IPS-18a (cell line): ENCODE results near the gene DNM1.

ENCODE experiments used
- H3K27ac ChIP-seq: one replicate; pipeline ENCODE4 v1.5.1; 2013; ENCODE audit warnings: low read length
- H3K27me3 ChIP-seq: one replicate; pipeline ENCODE4 v1.6.1; 2013; ENCODE audit warnings: mild to moderate bottlenecking, low read length; ENCODE audit not compliant: control insufficient read depth, insufficient read depth
- H3K36me3 ChIP-seq: one replicate; pipeline ENCODE4 v1.6.1; 2013; ENCODE audit warnings: low read depth, low read length; ENCODE audit not compliant: control insufficient read depth
- H3K4me1 ChIP-seq: one replicate; pipeline ENCODE4 v1.6.1; 2013; ENCODE audit warnings: low read depth, low read length; ENCODE audit not compliant: control insufficient read depth
- H3K4me3 ChIP-seq: one replicate; pipeline ENCODE4 v1.5.1; 2013; ENCODE audit warnings: low read length
- H3K9ac ChIP-seq: one replicate; pipeline ENCODE4 v1.6.1; 2013; ENCODE audit warnings: mild to moderate bottlenecking, low read length, moderate library complexity
- H3K9me3 ChIP-seq: one replicate; pipeline ENCODE4 v1.6.1; 2013; ENCODE audit warnings: low read depth, low read length; ENCODE audit not compliant: control insufficient read depth

DNM1 gene

DNA sequence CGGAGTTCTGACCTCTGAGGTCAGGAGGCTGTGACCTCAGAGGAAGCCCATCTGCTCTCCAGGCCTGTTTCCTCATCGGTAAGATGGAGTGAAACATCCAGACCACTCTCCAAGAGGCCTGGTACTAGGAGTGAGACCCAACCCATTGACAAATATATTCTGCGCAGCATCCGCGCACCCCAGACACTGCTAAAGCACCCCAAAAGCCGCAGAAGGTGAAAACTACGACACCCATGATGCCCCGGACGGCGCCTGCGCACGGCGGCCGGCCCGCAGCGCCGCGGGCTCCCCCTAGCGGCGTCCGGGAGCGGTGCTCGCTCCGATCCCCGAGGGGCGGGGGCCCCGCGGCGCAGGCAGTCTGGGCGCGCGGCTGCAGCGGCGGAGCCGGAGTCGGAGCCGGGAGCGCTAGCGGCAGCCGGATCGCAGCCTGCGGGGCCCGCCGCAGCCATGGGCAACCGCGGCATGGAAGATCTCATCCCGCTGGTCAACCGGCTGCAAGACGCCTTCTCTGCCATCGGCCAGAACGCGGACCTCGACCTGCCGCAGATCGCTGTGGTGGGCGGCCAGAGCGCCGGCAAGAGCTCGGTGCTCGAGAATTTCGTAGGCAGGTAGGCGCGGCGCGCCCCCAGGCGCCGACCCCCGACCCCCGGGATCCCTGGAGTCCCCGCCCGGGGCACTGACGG is at the start of gene DNM1:
DNM1 (plus strand) TSS at position 356 of the 683 bp plus-strand sequence; CDS start at position 448, 92 bp downstream.
- H3K4me3 ChIP-seq, result peak within 1 kb of the TSS; percentile 85
- no peaks in the 10 kb centered on the region for H3K27me3 ChIP-seq
- H3K9me3 ChIP-seq, result no peaks in the 10 kb centered on the region
- no peaks in the 10 kb centered on the region for H3K36me3 ChIP-seq
- peaks cover 14% of the 10 kb centered on the region for H3K4me1 ChIP-seq
- H3K27ac ChIP-seq, result no peak within 1 kb of the TSS
- H3K9ac ChIP-seq, result peak within 1 kb of the TSS; percentile 72

DNA sequence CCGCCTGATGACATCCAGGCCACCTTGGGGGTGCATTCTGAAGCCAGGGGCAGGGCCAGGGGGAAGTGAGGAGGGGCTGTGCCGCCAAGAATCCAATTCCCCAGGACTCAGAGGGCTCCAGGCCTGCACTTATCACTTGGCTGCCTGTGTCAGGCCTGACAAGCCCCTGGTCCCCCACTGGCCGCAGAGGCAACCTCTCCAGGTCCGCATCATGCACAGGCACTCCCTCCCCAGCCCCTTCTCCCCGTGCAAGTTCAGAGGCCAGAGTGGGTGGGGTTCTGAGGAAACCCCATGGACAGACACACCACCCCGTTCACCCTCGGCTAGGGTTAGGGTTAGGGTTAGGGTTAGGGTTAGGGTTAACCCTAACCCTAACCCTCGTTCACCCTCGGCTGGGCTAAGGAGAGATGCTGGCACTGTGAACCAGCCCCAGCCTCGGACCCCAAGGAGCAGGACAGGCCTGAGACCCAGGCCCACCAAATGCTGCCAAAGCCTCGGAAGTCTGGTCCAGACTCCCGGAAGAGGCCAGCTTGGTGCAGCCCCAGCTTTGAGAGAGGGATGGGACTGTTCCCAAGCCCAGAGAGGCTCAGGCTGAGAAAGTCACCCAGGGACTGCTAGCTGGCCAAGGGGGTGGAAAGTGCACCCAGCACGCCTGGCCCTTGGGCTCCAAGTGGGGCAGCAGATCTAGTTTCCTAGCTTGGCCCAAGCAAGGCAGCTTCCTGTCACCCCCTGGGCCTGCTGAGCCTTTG is 49.1 kb upstream of the DNM1 start:
- no peaks in the 10 kb centered on the region for H3K36me3 ChIP-seq
- H3K9ac ChIP-seq, result no peak overlapping the region
- no peak overlapping the region for H3K27ac ChIP-seq
- no peaks in the 10 kb centered on the region for H3K27me3 ChIP-seq
- H3K4me3 ChIP-seq, result no peak overlapping the region
- no peaks in the 10 kb centered on the region for H3K4me1 ChIP-seq
- H3K9me3 ChIP-seq, result no peaks in the 10 kb centered on the region

DNA sequence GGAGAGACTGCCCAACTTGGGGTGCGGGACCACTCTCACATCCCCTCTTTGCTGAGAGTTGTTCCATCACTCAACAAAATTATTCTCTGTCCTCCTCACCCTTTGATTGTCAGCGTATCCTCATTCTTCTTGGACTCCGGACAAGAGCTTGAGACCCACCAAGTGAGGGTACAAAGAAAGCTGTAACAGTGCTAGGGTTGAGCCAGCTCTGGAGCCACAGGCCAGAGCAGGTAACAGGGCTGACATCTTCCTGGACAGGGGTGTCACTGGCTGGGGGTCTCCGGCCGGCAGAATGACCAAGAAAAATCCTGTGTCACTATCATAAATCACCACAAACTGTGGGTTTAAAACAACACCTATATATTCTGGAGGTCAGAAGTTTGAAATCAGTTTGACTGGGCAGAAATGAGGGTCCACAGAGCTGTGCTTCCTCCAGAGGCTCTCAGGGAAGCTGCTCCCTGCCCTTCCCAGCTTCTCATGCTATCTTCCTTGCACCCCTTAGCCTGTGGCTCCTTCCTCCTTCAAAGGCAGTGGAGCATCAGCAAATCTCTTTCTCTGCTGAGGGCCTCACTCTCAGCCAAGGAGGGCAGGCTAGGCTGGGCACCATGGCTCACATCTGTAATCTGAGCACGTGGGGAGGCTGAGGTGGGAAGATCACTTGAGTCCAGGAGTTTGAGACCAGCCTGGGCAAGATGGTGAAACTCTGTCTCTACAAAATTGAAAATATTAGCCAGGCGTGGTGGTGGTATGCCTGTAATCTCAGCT is 47.3 kb upstream of the DNM1 start:
- Histone ChIP-seq H3K9ac (no peak overlapping the region), H3K4me1 (peaks cover 2% of the 10 kb centered on the region), H3K27me3 (no peaks in the 10 kb centered on the region)

DNA sequence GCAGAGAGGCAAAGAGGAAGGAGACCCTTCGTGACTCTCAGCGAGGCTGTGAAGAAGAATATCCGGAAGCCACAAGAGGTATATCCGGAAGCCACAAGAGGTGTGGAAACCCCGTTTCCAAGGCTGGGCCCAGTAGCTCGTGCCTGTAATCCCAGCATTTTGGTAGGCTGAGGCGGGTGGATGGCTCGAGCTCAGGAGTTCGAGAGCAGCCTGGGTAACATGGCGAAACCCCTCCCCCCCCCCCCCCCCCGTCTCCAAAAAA is 43.7 kb upstream of the DNM1 start:
- Histone ChIP-seq H3K9me3 (no peaks in the 10 kb centered on the region), H3K9ac (peak overlapping the region; percentile 48), H3K36me3 (peaks cover 18% of the 10 kb centered on the region), H3K27ac (peak overlapping the region; percentile 75), H3K4me1 (peaks cover 5% of the 10 kb centered on the region), H3K4me3 (peak overlapping the region; percentile 43), H3K27me3 (no peaks in the 10 kb centered on the region)

More for the DNA sequence above, 47.3 kb upstream of the DNM1 start:
- H3K4me3 ChIP-seq, result no peak overlapping the region
- H3K9me3 ChIP-seq, result no peaks in the 10 kb centered on the region
- no peak overlapping the region for H3K27ac ChIP-seq
- no peaks in the 10 kb centered on the region for H3K36me3 ChIP-seq

DNA sequence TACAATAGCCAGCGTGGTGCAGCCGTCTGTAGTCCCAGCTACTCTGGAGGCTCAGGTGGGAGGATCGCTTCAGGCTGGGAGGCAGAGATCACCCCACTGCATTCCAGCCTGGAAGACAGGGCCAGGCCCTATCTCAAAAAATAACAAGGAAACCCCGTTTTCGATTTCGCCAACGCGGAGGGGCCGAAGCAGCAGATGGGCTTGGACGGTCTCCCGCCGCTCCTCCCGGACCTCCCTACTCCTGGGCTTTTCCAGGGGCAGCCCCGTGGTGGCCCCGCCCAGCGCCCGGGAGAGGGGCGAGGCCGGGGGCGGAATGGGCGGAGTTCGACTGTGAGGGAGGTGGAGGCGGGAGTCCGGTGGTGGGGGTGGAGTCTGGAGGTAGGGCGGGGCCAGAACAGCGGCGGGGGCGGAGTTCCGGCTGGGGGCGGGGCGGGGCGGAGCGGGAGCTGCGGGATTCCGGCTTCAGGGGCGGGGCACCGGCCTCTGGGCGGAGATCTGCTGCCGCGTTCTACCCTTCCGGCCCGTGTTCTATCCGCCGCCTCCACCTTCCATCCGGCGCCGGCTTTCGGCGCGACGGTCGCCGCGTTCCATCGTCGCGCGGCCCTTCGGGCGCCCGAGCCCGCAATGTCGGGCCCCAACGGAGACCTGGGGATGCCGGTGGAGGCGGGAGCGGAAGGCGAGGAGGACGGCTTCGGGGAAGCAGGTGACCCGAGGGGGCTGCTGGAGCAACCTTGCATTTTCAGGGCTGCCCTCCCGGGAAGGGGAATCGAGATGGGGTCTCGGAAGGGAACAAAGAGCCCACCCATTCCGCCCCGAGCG is 43.2 kb upstream of the DNM1 start, which contains the start of gene BBLN:
BBLN (plus strand) TSS at position 482 of the 819 bp plus-strand sequence; CDS start at position 625, 143 bp downstream.
- Histone ChIP-seq H3K36me3 (peaks cover 20% of the 10 kb centered on the region), H3K27me3 (no peaks in the 10 kb centered on the region), H3K4me3 (peak within 1 kb of the TSS; percentile 85), H3K27ac (peak within 1 kb of the TSS; percentile 75), H3K4me1 (peaks cover 5% of the 10 kb centered on the region), H3K9me3 (no peaks in the 10 kb centered on the region), H3K9ac (peak within 1 kb of the TSS; percentile 79)

DNA sequence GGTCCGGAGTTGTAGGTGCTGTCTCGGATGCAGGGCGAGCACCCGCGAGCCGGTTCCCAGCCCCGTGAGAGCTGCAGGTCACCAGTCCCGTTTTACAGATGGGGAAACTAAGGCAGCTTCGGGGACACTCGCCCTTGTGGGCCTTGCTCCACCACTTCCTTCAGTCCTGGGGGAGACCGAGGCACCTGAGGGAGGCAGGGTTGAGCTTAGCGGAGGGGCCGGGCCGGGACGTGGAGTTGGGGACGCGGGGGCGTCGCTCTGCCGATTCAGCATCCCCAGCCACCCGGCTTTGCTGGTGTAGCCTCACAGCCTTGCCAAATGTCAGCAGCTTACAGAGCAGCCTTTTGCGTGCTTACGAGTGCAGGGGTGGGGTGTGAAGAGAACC is 42.6 kb upstream of the DNM1 start:
- no peak overlapping the region for H3K27ac ChIP-seq

DNA sequence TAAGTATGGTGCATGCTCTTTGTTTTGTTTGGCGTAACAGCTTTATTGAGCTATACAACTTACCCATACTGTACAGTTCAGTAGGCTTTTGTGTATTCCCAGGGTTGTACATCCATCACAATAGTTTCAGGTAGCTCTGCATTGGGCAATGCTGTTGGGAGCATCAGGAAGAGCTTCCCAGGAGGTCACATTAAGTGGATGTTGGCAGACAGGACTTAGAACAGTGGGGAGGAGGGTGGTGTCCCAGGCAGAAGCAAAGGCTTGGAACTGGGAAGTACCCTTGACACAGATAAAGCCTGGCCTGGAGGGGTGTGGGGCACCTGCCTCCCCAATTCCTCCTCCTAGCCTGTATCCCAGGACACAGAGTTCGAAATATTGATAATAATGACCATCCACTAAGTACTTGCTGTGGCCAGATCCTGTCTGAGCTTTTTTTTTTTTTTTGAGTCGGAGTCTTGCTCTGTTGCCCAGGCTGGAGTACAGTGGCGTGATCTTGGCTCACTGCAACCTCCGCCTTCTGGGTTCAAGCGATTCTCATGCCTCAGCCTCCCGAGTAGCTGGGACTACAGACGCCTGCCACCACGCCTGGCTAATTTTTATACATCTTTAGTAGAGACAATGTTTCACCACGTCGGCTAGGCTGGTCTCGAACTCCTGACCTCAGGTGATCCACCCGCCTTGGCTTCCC is 41.8 kb upstream of the DNM1 start:
- Histone ChIP-seq H3K4me3 (peak overlapping the region; percentile 85), H3K27me3 (no peaks in the 10 kb centered on the region), H3K9ac (no peak overlapping the region), H3K4me1 (peaks cover 5% of the 10 kb centered on the region), H3K36me3 (peaks cover 21% of the 10 kb centered on the region), H3K27ac (no peak overlapping the region), H3K9me3 (no peaks in the 10 kb centered on the region)

More for the DNA sequence above, 42.6 kb upstream of the DNM1 start:
- H3K4me3 ChIP-seq, result peak overlapping the region; percentile 85
- H3K4me1 ChIP-seq, result peaks cover 5% of the 10 kb centered on the region
- peaks cover 20% of the 10 kb centered on the region for H3K36me3 ChIP-seq
- H3K9me3 ChIP-seq, result no peaks in the 10 kb centered on the region
- no peaks in the 10 kb centered on the region for H3K27me3 ChIP-seq
- peak overlapping the region; percentile 79 for H3K9ac ChIP-seq

DNA sequence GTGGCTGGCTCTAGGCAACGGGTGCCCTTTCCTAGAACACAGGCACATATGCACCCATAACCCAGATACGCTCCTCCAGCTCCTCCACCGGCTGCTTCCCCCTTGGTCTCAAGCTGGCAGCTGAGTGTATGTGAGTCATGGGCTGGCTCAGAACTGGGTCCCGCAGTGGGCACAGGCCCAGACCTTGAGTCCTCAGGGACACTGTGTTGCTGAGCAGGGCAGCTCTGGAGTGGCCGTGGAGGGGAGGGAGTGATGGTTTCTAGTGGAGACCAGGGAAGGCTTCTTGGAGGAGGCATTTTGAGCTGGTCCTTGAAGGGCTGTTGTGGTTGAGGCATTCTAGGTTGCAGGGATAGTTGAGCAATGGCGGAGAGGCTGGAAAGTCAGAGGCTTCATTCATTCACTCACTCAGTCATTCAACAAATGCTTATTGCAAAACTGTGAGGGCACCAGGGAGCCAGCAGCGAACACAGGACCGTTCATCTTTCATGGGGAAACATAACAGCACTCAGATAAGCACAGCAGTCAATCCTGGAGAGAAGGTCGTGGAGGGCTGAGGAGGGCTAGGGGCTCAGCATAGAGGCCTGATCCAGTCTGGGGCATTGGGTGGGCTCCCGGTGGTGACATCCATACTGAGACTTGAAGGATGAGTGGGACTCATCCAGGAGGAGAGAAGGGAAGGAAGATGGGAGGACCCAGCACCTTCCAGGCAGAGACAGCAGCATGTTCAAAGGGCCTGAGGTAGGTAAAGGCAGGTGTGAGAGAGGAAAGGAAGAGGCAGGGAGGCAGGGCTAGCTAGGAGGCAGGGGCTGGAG is 40.8 kb upstream of the DNM1 start:
- Histone ChIP-seq H3K27ac (no peak overlapping the region), H3K9ac (no peak overlapping the region), H3K36me3 (peaks cover 32% of the 10 kb centered on the region), H3K9me3 (no peaks in the 10 kb centered on the region), H3K4me1 (peaks cover 5% of the 10 kb centered on the region), H3K4me3 (no peak overlapping the region), H3K27me3 (no peaks in the 10 kb centered on the region)

DNA sequence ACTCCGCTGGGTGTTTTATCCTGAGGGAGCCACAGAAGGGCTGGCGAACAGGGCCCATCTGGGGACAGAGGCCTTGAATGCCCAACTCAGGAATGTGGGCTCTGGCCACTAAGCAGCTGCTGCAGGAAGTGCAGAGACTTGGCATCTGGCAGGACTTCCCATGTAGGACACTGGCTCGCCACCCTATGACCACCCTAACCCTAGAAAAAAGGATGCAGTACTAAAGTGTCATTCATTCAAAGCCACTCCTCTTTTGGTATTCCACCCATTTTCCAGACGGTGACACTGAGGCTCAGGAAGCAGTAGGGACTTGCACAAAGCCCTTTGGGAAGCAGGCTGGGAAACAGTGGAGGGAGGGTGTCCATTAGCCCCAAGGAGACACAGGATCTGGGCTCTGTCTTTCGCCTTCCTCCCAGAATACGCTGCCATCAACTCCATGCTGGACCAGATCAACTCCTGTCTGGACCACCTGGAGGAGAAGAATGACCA is 40.1 kb upstream of the DNM1 start:
- Histone ChIP-seq H3K27me3 (no peaks in the 10 kb centered on the region), H3K27ac (no peak overlapping the region), H3K9me3 (no peaks in the 10 kb centered on the region), H3K4me3 (no peak overlapping the region), H3K9ac (no peak overlapping the region), H3K36me3 (peaks cover 36% of the 10 kb centered on the region), H3K4me1 (peaks cover 5% of the 10 kb centered on the region)
